ENCODE data around the gene TRAPPC3L.

Gene TRAPPC3L

DNA sequence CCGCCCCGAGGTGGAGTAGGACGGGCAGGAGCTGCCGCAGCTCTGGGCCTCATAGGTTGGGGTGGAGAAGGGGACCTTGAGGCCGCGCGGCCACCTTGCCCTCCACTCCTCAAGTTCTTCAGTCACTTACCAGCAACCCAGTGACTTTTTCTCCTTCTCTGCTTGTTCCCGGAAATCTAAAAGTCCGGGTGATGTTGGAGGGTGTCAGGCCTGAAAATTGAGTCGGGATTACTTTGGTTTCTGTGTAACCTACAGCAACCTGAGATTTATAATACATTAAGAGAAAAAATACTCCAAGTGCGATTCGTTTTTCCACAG, 26.2 kb upstream of the TRAPPC3L start:
- FAIRE-seq (no peak), DNase-seq (ENCODE audit: insufficient read length, low spot score) (no peak)
- TF ChIP-seq TAF1 (IDR thresholded peaks at IDR 0.05; ENCODE audit: low read depth, low read length) (no peak), SPI1 (IDR thresholded peaks at IDR 0.05; ENCODE audit: low read depth, low read length) (no peak), PAX5 (IDR thresholded peaks at IDR 0.05; ENCODE audit: insufficient read depth, low read length, severe bottlenecking) (no peak), POLR2AphosphoS5 (IDR thresholded peaks at IDR 0.05; ENCODE audit: low read depth, low read length) (no peak), POLR2A (IDR thresholded peaks at IDR 0.05; ENCODE audit: low read depth, low read length) (no peak), POU2F2 (IDR thresholded peaks at IDR 0.05; ENCODE audit: low read depth, low read length) (no peak)

DNA sequence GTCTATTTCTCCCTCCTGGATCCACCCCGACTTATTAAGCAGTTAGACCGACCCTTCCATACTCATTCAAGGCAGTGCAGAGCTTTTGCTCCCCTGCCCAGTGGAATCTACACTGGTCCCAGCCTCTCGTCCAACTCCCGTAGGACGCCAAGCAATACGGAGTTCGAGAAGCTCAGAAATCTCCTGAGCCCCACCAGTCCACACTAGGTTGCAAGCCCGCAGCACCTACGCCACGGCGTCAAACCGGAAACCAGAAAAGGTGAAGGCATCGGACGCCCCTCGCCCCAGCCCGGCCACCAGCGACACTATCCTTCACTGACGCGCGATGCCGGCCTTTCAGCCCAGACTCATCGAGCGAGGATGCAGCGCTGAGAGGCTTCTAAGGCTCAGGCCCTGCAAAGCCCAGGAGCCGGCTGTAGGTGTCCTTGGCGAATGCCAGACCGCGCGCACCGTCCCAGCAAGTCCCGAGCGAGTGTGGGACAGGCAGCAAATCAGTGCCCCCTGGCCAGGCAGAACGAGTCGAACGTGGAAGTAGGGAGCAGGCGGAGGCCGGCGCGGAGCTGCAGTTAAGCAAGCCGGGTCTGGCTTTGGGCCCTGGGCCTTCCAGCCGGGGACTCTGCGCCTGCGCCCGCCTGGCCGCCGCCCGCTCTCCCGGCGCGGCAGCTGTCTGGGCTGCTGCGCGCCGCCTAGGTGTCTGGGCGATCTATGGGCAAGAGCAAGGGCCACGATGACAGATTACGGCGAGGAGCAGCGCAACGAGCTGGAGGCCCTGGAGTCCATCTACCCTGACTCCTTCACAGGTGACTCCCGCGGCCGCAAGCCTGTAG, 25.6 kb upstream of the TRAPPC3L start, which contains the start of gene RWDD1:
RWDD1 (plus strand) TSS at position 649 of the 827 bp plus-strand sequence; CDS start at position 728, 79 bp downstream.
- peak; percentile 87 for DNase-seq (ENCODE audit: insufficient read length, low spot score)
- FAIRE-seq, result peak; percentile 99
- TF ChIP-seq POU2F2 (IDR thresholded peaks at IDR 0.05; ENCODE audit: low read depth, low read length) (peak; percentile 76), TAF1 (IDR thresholded peaks at IDR 0.05; ENCODE audit: low read depth, low read length) (peak; percentile 85), POLR2AphosphoS5 (IDR thresholded peaks at IDR 0.05; ENCODE audit: low read depth, low read length) (peak; percentile 95), SPI1 (IDR thresholded peaks at IDR 0.05; ENCODE audit: low read depth, low read length) (no peak), PAX5 (IDR thresholded peaks at IDR 0.05; ENCODE audit: insufficient read depth, low read length, severe bottlenecking) (peak; percentile 58), POLR2A (IDR thresholded peaks at IDR 0.05; ENCODE audit: low read depth, low read length) (peak; percentile 78; the same call in 1 of the 2 replicates)

DNA sequence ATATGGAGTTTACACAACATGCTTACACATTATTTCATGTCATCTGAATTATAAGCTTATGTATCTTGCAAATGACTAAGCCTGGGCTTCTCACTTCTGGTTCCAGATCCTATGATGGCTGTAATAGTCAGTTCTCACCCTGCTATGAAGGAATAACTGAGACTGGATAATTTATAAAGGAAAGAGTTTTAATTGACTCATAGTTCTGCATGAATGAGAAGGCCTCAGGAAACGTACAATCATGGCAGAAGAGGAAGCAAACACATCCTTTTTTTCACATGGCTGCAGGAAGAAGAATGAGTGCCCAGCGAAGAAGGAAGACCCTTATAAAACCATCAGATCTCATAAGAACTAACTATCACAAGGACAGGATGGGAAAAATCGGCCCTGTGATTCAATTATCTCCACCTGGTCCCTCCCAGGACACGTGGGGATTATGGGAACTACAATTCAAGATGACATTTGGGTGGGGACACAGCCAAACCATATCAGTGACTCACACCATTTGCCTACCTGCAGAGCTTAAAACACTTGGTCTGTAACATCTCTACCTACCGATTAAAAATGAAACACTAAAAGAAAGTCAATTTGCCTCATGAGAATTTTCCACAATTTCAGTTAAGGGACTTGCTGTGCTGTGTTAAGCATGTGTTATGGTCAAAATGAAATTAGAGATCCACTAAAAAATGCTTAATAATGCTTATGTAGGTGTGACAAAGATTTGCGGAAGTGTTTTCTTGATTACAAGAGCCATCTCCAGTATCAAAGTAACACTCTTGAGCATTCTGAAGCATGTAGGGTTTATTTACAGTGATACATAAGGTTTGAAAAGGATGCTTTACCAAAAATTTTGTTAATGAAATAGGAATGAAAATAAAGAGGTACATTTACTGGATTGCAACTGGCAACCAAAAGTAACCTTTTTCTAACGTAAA, 23.6 kb upstream of the TRAPPC3L start:
- TF ChIP-seq PAX5 (IDR thresholded peaks at IDR 0.05; ENCODE audit: insufficient read depth, low read length, severe bottlenecking) (no peak), TAF1 (IDR thresholded peaks at IDR 0.05; ENCODE audit: low read depth, low read length) (no peak), POLR2AphosphoS5 (IDR thresholded peaks at IDR 0.05; ENCODE audit: low read depth, low read length) (no peak), POLR2A (IDR thresholded peaks at IDR 0.05; ENCODE audit: low read depth, low read length) (no peak), SPI1 (IDR thresholded peaks at IDR 0.05; ENCODE audit: low read depth, low read length) (no peak), POU2F2 (IDR thresholded peaks at IDR 0.05; ENCODE audit: low read depth, low read length) (no peak)
- DNase-seq (ENCODE audit: insufficient read length, low spot score) (no peak), FAIRE-seq (no peak)

DNA sequence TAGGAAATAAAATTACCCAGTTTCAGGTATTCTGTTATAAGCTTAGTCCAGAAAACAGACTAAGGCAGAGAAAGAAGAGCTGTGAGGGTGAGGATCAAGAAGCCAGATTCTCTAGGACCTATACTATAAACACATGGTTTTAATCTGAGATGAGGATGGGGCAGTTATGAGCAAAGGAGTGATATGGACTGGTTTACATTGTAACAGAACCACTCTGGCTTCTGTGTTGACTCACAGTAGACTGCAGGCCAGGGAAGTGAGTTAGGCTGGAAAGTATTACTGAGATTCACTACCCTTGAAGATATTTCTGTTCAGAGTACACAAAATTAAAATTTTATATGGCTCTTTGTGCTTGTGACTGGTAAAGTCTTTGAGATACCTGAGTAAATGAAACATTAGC, 22.6 kb upstream of the TRAPPC3L start:
- TF ChIP-seq POU2F2 (IDR thresholded peaks at IDR 0.05; ENCODE audit: low read depth, low read length), result no peak
- no peak for TF ChIP-seq POLR2AphosphoS5 (IDR thresholded peaks at IDR 0.05; ENCODE audit: low read depth, low read length)
- TF ChIP-seq TAF1 (IDR thresholded peaks at IDR 0.05; ENCODE audit: low read depth, low read length), result no peak
- TF ChIP-seq POLR2A (IDR thresholded peaks at IDR 0.05; ENCODE audit: low read depth, low read length), result no peak
- TF ChIP-seq PAX5 (IDR thresholded peaks at IDR 0.05; ENCODE audit: insufficient read depth, low read length, severe bottlenecking), result no peak
- no peak for TF ChIP-seq SPI1 (IDR thresholded peaks at IDR 0.05; ENCODE audit: low read depth, low read length)
- DNase-seq (ENCODE audit: insufficient read length, low spot score), result no peak
- no peak for FAIRE-seq

DNA sequence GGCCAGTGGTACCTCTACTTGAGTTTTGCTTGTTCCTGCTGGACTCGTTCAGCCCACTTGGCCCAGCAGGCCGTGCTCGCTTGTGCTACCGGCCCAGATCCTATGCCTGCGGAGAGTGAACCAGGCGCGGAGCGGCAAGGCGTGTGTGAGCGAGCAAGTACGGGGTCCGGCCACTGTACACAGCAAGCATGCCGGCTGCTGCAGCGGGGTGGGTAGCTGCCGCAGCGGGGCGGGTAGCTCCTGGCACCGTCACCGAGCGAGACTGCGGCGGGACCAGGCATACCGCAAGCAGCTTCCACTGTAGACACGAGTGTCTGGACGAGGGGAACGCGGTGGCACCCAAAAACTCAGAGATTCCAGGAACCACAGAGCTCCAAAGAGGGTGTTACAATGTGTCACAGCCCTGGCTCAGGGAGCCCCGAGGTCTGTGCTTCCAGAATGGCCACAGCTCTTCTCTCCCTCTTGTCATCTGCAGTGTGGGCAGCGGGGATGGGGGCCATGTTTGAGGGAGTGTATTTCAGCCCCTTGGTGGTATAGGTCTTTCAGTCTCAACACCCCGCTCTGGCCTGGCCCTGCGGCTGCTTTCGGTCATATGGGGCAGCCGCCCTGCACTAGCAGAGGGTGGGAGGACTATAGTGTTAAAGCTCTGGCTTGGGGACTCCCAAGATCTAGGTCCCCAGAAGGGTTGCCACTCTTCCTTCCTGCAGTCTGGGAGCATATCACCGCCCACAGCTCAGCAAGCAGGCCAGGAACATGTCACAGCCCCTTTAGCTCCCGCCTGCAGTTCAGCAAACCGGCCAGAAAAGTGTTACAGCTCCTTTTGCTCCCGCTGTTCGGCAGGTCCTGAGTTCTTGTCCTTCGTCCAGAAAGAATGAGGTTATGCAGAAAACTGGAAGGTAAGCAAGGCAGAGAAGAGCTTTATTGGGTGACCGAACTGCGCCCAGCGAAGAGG, 19.7 kb upstream of the TRAPPC3L start:
- DNase-seq (ENCODE audit: insufficient read length, low spot score), result no peak
- FAIRE-seq, result peak; percentile 67
- TF ChIP-seq POU2F2 (IDR thresholded peaks at IDR 0.05; ENCODE audit: low read depth, low read length) (no peak), PAX5 (IDR thresholded peaks at IDR 0.05; ENCODE audit: insufficient read depth, low read length, severe bottlenecking) (no peak), POLR2AphosphoS5 (IDR thresholded peaks at IDR 0.05; ENCODE audit: low read depth, low read length) (no peak), TAF1 (IDR thresholded peaks at IDR 0.05; ENCODE audit: low read depth, low read length) (no peak), SPI1 (IDR thresholded peaks at IDR 0.05; ENCODE audit: low read depth, low read length) (no peak), POLR2A (IDR thresholded peaks at IDR 0.05; ENCODE audit: low read depth, low read length) (no peak)

DNA sequence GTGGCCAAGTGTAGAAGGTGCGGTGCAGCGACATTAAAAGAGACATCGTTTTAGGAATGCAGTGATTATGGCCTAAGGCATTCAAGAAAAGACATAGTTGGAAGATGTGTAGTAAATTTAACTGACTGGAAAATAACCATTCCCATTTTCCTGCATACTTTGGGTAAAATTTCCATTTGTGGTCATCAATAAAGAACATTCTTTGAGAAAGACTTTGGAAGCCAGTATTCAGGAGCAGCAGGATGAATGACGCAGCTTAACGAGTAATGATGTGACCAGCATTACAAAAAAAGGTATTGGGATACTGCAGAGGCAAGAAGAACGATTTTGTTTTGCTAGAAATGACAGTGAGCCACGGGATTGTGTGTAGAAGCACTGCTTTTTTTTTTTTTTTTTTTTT, 18.8 kb upstream of the TRAPPC3L start:
- FAIRE-seq (no peak), DNase-seq (ENCODE audit: insufficient read length, low spot score) (no peak)
- TF ChIP-seq POLR2AphosphoS5 (IDR thresholded peaks at IDR 0.05; ENCODE audit: low read depth, low read length), result no peak
- TF ChIP-seq POLR2A (IDR thresholded peaks at IDR 0.05; ENCODE audit: low read depth, low read length), result no peak
- no peak for TF ChIP-seq TAF1 (IDR thresholded peaks at IDR 0.05; ENCODE audit: low read depth, low read length)
- TF ChIP-seq SPI1 (IDR thresholded peaks at IDR 0.05; ENCODE audit: low read depth, low read length), result no peak
- no peak for TF ChIP-seq POU2F2 (IDR thresholded peaks at IDR 0.05; ENCODE audit: low read depth, low read length)
- TF ChIP-seq PAX5 (IDR thresholded peaks at IDR 0.05; ENCODE audit: insufficient read depth, low read length, severe bottlenecking), result no peak

DNA sequence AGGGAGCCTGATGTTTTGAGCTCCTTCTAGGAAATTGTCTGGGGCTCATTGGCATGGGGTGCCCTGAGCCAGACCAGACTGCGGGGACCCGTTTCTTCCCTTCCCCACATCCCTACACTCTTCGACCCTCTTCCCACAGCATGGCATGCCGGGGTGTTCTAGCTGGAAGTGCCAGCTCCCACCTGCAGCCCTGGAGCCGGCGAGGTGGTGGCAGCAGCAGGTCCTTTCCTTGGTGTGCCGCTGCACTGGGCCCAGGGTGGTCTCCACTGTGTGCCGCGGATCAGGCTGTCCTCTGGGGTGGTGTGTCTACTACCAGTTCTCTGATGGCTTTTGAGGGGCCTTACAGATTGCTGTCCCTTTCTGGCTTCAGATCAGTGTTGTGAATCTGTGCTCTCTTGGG, 18.3 kb upstream of the TRAPPC3L start:
- FAIRE-seq, result no peak
- no peak for TF ChIP-seq POLR2A (IDR thresholded peaks at IDR 0.05; ENCODE audit: low read depth, low read length)
- TF ChIP-seq POLR2AphosphoS5 (IDR thresholded peaks at IDR 0.05; ENCODE audit: low read depth, low read length), result no peak
- no peak for DNase-seq (ENCODE audit: insufficient read length, low spot score)

DNA sequence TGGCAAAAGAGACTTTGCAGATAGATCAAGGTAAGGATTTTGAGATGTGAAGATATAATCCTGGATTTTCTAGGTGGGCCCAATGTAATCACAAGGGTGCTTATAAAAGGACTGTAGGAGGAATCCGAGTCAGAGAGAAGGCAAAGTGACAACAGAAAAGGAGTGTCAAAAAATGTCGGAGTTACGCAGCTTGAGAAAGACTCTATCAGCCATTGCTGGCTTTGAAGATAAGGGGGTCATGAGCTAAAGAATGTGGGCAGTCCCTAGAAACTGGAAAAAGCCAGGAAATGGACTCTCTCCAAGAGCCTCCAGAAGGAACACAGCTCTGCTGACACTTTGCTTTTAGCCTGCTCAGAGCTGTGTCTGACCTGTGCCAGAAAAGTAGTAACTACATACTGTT, 17.1 kb upstream of the TRAPPC3L start:
- FAIRE-seq (no peak), DNase-seq (ENCODE audit: insufficient read length, low spot score) (no peak)
- TF ChIP-seq PAX5 (IDR thresholded peaks at IDR 0.05; ENCODE audit: insufficient read depth, low read length, severe bottlenecking), result no peak
- TF ChIP-seq POLR2AphosphoS5 (IDR thresholded peaks at IDR 0.05; ENCODE audit: low read depth, low read length), result no peak
- no peak for TF ChIP-seq TAF1 (IDR thresholded peaks at IDR 0.05; ENCODE audit: low read depth, low read length)
- no peak for TF ChIP-seq POU2F2 (IDR thresholded peaks at IDR 0.05; ENCODE audit: low read depth, low read length)
- no peak for TF ChIP-seq SPI1 (IDR thresholded peaks at IDR 0.05; ENCODE audit: low read depth, low read length)
- TF ChIP-seq POLR2A (IDR thresholded peaks at IDR 0.05; ENCODE audit: low read depth, low read length), result no peak
